H1 (cell line): Measurements from ENCODE around the gene IQSEC3.

ENCODE experiments used
- CBX5 ChIP-seq: fragments of 300-800, 300-1000 bp; sonication (generic); IDR thresholded peaks from 2 replicates; pipeline ENCODE4 v1.7.1; 2016; ENCODE audit warnings: antibody characterized with exemption, low read length, low read depth
- CEBPB ChIP-seq: IDR thresholded peaks from 2 replicates; pipeline ENCODE4 v1.6.1; 2012; ENCODE audit warnings: low read depth, low read length
- CHD1 ChIP-seq: IDR thresholded peaks from 2 replicates; pipeline ENCODE4 v1.6.1; 2012; ENCODE audit warnings: low read depth, low read length, improper control_type of control experiment
- CREB1 ChIP-seq: IDR thresholded peaks from 2 replicates; pipeline ENCODE4 v1.6.1; 2012; ENCODE audit warnings: inconsistent platforms
- EZH2 ChIP-seq: fragments of 200-600 bp; sonication (generic); IDR thresholded peaks from 2 replicates; pipeline ENCODE4 v1.7.1; 2012; ENCODE audit warnings: low read depth, mild to moderate bottlenecking, moderate library complexity, low read length, inconsistent platforms; ENCODE audit not compliant: severe bottlenecking
- GTF2F1 ChIP-seq: IDR thresholded peaks from 2 replicates; pipeline ENCODE4 v1.6.1; 2012; ENCODE audit warnings: low read depth, low read length, improper control_type of control experiment, borderline replicate concordance
- POLR2A ChIP-seq, 2 experiments: IDR thresholded peaks; 1 replicate in 1 of 2; 2 replicates in 1 of 2; pipeline ENCODE4 v1.6.1; 2011; ENCODE audit warnings: low read depth in 2 of 2, low read length in 2 of 2, mild to moderate bottlenecking in 2 of 2; ENCODE audit errors: control extremely low read depth in 1 of 2
- POLR2AphosphoS5 ChIP-seq: IDR thresholded peaks from 2 replicates; pipeline ENCODE4 v1.6.1; 2011; ENCODE audit warnings: low read depth, low read length
- RFX5 ChIP-seq: IDR thresholded peaks from 2 replicates; pipeline ENCODE4 v1.6.1; 2011; ENCODE audit warnings: low read depth, low read length, improper control_type of control experiment, borderline replicate concordance
- SAP30 ChIP-seq: fragments of 300-600 bp; sonication (generic); IDR thresholded peaks from 2 replicates; pipeline ENCODE4 v1.7.1; 2012; ENCODE audit warnings: low read length, moderate library complexity, mild to moderate bottlenecking, inconsistent platforms; ENCODE audit not compliant: insufficient read depth, insufficient replicate concordance
- SUZ12 ChIP-seq: fragments of 200-600 bp; sonication (generic); IDR thresholded peaks from 2 replicates; pipeline ENCODE4 v1.6.1; 2012; ENCODE audit warnings: mild to moderate bottlenecking, inconsistent platforms, low read length, moderate library complexity, mixed read lengths
- TF ChIP-seq, protein P1 (sequence below): IDR thresholded peaks from 2 replicates; pipeline ENCODE4 v1.6.1; 2012; ENCODE audit warnings: inconsistent platforms
- TF ChIP-seq, protein P2 (sequence below), 3 experiments: IDR thresholded peaks; 1 replicate in 2 of 3; 2 replicates in 1 of 3; pipeline versions ENCODE4 v1.5.1 to v1.6.1; 2011; ENCODE audit warnings: low read length in 3 of 3, mild to moderate bottlenecking in 3 of 3, inconsistent platforms in 2 of 3, low read depth in 1 of 3, moderate library complexity in 1 of 3; ENCODE audit not compliant: insufficient read depth in 1 of 3; ENCODE audit errors: control extremely low read depth in 1 of 3
- TF ChIP-seq, protein P3 (sequence below): IDR thresholded peaks from 2 replicates; pipeline ENCODE4 v1.6.1; 2012; ENCODE audit warnings: low read length, inconsistent platforms

DNA sequence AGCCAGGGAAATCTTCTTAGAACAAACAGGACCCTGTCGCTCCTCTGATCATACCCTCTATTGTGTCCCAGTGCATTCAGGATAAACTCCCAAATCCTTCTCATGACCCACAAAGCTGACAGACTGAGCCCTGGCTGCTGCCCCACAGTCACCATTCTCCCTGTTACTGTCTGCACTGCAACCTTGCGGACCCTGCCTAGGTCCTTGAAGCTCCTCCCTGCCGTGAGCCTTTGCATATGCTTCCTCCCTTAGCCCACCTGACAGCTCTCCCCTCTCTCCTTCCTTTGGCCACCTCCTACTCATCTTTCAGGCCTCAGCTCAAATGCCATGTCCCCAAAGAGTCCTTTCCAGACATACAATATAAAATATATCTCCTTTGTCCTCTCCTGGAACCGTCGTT is 85.0 kb downstream of the IQSEC3 start:
- TF ChIP-seq EZH2 (no peak), POLR2A (IDR thresholded peaks at IDR 0.05; ENCODE audit: control extremely low read depth in 1 of 2, low read depth in 2 of 2, low read length in 2 of 2) (no peak), SAP30 (no peak), CHD1 (no peak), GTF2F1 (no peak), POLR2AphosphoS5 (no peak), CREB1 (no peak), CBX5 (no peak), SUZ12 (no peak), RFX5 (no peak), CEBPB (no peak)
- TF ChIP-seq, protein P1, sequence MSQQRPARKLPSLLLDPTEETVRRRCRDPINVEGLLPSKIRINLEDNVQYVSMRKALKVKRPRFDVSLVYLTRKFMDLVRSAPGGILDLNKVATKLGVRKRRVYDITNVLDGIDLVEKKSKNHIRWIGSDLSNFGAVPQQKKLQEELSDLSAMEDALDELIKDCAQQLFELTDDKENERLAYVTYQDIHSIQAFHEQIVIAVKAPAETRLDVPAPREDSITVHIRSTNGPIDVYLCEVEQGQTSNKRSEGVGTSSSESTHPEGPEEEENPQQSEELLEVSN, result no peak
- TF ChIP-seq, protein P2, sequence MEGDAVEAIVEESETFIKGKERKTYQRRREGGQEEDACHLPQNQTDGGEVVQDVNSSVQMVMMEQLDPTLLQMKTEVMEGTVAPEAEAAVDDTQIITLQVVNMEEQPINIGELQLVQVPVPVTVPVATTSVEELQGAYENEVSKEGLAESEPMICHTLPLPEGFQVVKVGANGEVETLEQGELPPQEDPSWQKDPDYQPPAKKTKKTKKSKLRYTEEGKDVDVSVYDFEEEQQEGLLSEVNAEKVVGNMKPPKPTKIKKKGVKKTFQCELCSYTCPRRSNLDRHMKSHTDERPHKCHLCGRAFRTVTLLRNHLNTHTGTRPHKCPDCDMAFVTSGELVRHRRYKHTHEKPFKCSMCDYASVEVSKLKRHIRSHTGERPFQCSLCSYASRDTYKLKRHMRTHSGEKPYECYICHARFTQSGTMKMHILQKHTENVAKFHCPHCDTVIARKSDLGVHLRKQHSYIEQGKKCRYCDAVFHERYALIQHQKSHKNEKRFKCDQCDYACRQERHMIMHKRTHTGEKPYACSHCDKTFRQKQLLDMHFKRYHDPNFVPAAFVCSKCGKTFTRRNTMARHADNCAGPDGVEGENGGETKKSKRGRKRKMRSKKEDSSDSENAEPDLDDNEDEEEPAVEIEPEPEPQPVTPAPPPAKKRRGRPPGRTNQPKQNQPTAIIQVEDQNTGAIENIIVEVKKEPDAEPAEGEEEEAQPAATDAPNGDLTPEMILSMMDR (IDR thresholded peaks at IDR 0.05; ENCODE audit: control extremely low read depth in 1 of 3, insufficient read depth in 1 of 3, low read depth in 1 of 3, low read length in 3 of 3), result no peak
- TF ChIP-seq, protein P3, sequence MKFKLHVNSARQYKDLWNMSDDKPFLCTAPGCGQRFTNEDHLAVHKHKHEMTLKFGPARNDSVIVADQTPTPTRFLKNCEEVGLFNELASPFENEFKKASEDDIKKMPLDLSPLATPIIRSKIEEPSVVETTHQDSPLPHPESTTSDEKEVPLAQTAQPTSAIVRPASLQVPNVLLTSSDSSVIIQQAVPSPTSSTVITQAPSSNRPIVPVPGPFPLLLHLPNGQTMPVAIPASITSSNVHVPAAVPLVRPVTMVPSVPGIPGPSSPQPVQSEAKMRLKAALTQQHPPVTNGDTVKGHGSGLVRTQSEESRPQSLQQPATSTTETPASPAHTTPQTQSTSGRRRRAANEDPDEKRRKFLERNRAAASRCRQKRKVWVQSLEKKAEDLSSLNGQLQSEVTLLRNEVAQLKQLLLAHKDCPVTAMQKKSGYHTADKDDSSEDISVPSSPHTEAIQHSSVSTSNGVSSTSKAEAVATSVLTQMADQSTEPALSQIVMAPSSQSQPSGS, result no peak
